ENCODE data around the gene PUSL1. TPM values are rescaled to one million over a fixed set of nuclear protein-coding genes. Genes with fewer than 3 reads are reported as not detected.
A peak's percentile ranks its signal among the peaks of the same experiment; 100 is the strongest.

PUSL1 gene
- total RNA-seq, 1 experiment from 2014 or later: 38.0 TPM

GRCh38 chr1:1337793-1338147, 29.4 kb downstream of the PUSL1 start:
- no peak overlapping the region for H3K9ac ChIP-seq (ENCODE audit: extremely low read depth, insufficient read length, low read length)
- peaks cover 20 to 36% (median 29%) of the 10 kb centered on the region in 3 experiments for H3K36me3 Mint-ChIP-seq (ENCODE audit: insufficient read depth in 1 of 3, low read depth in 3 of 3)
- H2AK5ac ChIP-seq (ENCODE audit: insufficient read length, low read length): no peak overlapping the region
- no peak overlapping the region for H2BK20ac ChIP-seq (ENCODE audit: low read depth, low read length, poor library complexity, severe bottlenecking)
- H2BK120ac ChIP-seq (ENCODE audit: low read depth, low read length, poor library complexity, severe bottlenecking): no peak overlapping the region
- H3K4me1 Mint-ChIP-seq: no peaks in the 10 kb centered on the region
- H3K56ac ChIP-seq (ENCODE audit: insufficient read length, low read depth, low read length): no peak overlapping the region
- no peaks in the 10 kb centered on the region for H3K27me3 Mint-ChIP-seq (ENCODE audit: low read depth)
- H3K4me1 ChIP-seq (ENCODE audit: insufficient read depth, low read length): no peaks in the 10 kb centered on the region
- H3K23ac ChIP-seq (ENCODE audit: insufficient read length, low read depth, low read length): no peak overlapping the region
- H3K14ac ChIP-seq (ENCODE audit: insufficient read depth, low read length): no peak overlapping the region
- no peak overlapping the region for H3K4me2 ChIP-seq (ENCODE audit: insufficient read depth, insufficient read length, low read length)
- no peaks in the 10 kb centered on the region for H3K9me3 ChIP-seq (ENCODE audit: control insufficient read depth, low read depth, low read length)
- H3K27ac Mint-ChIP-seq: no peak overlapping the region
- no peaks in the 10 kb centered on the region for H3K79me2 ChIP-seq (ENCODE audit: insufficient read depth, low read length)
- H4K91ac ChIP-seq (ENCODE audit: insufficient read length, low read depth, low read length): no peak overlapping the region
- H3K9me3 Mint-ChIP-seq: peaks cover 0 to 8% of the 10 kb centered on the region in 2 experiments; a peak in 3 of 5 replicates
- no peak overlapping the region for H4K5ac ChIP-seq (ENCODE audit: insufficient read length, low read depth, low read length)
- no peak overlapping the region for H2BK15ac ChIP-seq (ENCODE audit: low read depth, low read length)
- no peaks in the 10 kb centered on the region for H4K20me1 ChIP-seq (ENCODE audit: control insufficient read depth, insufficient read depth, insufficient read length)
- no peaks in the 10 kb centered on the region for H3K23me2 ChIP-seq (ENCODE audit: insufficient read length, low read depth, low read length, poor library complexity, severe bottlenecking)
- no peak overlapping the region for H3K18ac ChIP-seq (ENCODE audit: insufficient read length, low read depth, low read length)
- H2BK5ac ChIP-seq (ENCODE audit: insufficient read length, low read length): no peak overlapping the region
- no peak overlapping the region for H4K8ac ChIP-seq (replicated peaks; ENCODE audit: insufficient read length, low read depth, low read length)
- no CpG with 5 or more reads among the region's 18 CpGs for WGBS (ENCODE audit: extremely low coverage, insufficient read length, low lambda C conversion rate)
- H2BK12ac ChIP-seq (ENCODE audit: insufficient read length, low read depth, low read length): no peak overlapping the region
- no peaks in the 10 kb centered on the region for H3K79me1 ChIP-seq (ENCODE audit: insufficient read depth, low read depth, low read length, poor library complexity, severe bottlenecking)
- H3K27ac ChIP-seq (ENCODE audit: insufficient read length, low read depth, low read length): no peak overlapping the region
- no peak for TF ChIP-seq CTCF (conservative IDR thresholded peaks at IDR 0.05)
- H2AFZ ChIP-seq (ENCODE audit: low read length): no peak overlapping the region
- H3K4ac ChIP-seq (ENCODE audit: low read depth, low read length): no peak overlapping the region
- H3K4me3 Mint-ChIP-seq: no peak overlapping the region
- no peaks in the 10 kb centered on the region for H3K27me3 ChIP-seq (ENCODE audit: insufficient read depth, low read length)
- DNase-seq: peak; percentile 73
- H3T11ph ChIP-seq (ENCODE audit: low read length): no peak overlapping the region

Measured in H9 (cell line).